Suprapubic skin (tissue), 3 donors: ENCODE results near the gene AGRP.

ENCODE experiments used
- EP300 ChIP-seq: sonication (generic); formaldehyde crosslinking; IDR thresholded peaks from one replicate; pipeline ENCODE4 v1.6.1; 2017; ENCODE audit warnings: antibody characterized with exemption
- TF ChIP-seq, protein P1 (sequence below), 2 donors: fragments of 200-600 bp in 1 of 2; fragments of 450-650 bp in 1 of 2; sonication (generic) in 1 of 2; IDR thresholded peaks; one replicate each; pipeline ENCODE4 v1.5.1; 2016 to 2019; ENCODE audit warnings: antibody characterized with exemption in 2 of 2, mild to moderate bottlenecking in 1 of 2, moderate library complexity in 1 of 2

DNA sequence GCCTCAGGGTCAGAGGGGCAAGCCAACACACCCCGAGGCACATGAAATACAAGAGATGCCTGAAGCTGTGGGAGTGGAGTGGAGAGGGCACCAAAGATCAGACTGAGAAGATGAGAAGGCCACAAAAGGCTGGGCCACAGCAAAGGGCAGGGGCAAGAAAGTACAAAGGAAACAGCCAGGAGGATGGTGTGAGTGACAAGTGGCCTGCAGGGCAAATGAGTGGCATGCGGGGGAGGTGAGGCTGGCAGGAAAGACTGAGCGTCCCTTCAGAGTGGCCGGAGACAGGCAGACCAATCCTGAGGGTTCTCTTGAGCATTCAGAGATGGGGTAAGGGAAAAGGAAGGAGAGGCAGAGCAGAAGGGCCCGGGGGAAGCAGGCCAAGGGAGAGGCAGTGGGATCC lies 29.2 kb downstream of the AGRP start:
- TF ChIP-seq, protein P1, sequence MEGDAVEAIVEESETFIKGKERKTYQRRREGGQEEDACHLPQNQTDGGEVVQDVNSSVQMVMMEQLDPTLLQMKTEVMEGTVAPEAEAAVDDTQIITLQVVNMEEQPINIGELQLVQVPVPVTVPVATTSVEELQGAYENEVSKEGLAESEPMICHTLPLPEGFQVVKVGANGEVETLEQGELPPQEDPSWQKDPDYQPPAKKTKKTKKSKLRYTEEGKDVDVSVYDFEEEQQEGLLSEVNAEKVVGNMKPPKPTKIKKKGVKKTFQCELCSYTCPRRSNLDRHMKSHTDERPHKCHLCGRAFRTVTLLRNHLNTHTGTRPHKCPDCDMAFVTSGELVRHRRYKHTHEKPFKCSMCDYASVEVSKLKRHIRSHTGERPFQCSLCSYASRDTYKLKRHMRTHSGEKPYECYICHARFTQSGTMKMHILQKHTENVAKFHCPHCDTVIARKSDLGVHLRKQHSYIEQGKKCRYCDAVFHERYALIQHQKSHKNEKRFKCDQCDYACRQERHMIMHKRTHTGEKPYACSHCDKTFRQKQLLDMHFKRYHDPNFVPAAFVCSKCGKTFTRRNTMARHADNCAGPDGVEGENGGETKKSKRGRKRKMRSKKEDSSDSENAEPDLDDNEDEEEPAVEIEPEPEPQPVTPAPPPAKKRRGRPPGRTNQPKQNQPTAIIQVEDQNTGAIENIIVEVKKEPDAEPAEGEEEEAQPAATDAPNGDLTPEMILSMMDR (IDR thresholded peaks at IDR 0.05) = no peak
- no peak for TF ChIP-seq EP300
